Measurements from ENCODE around the gene BBS9.

- TF ChIP-seq POLR2A (IDR thresholded peaks at IDR 0.05; ENCODE audit: low read depth, low read length) = no peak
- no peak for TF ChIP-seq POLR2AphosphoS5 (IDR thresholded peaks at IDR 0.05; ENCODE audit: low read depth, low read length)
- TF ChIP-seq TAF1 (IDR thresholded peaks at IDR 0.05; ENCODE audit: low read depth, low read length) = no peak
- TF ChIP-seq SPI1 (IDR thresholded peaks at IDR 0.05; ENCODE audit: low read depth, low read length) = no peak
- TF ChIP-seq PAX5 (IDR thresholded peaks at IDR 0.05; ENCODE audit: insufficient read depth, low read length, severe bottlenecking) = no peak
- TF ChIP-seq POU2F2 (IDR thresholded peaks at IDR 0.05; ENCODE audit: low read depth, low read length) = no peak
Measured at GRCh38 chr7:33410266-33410665, 280.9 kb downstream of the BBS9 start.

Measured in GM12891 (cell line).